K562 (cell line): ENCODE results near the gene LYVE1. TPM values are rescaled to one million over a fixed set of nuclear protein-coding genes. Genes with fewer than 3 reads are reported as not detected.

Experiments used
- ARNT ChIP-seq, 2 experiments: fragments of 450-650 bp; IDR thresholded peaks; 2 replicates each; pipeline ENCODE4 v1.6.1; 2016; ENCODE audit warnings: mild to moderate bottlenecking in 1 of 2
- ZNF717 ChIP-seq: fragments of 250-450 bp; sonication (Bioruptor Pico); IDR thresholded peaks from 2 replicates; pipeline ENCODE4 v1.5.0; 2021
- polyA plus RNA-seq, 8 experiments: library from polyadenylated mRNA; depleted of rRNA in 4 of 8; stranded (reverse) in 5 of 8; unstranded in 3 of 8; fragments of >200 nt; fragmentation: Nextera tagmentation in 2 of 8; fragmentation: Illumina TruSeq in 1 of 8; extraction: Ambion mirVana in 2 of 8; extraction: Trizol in 1 of 8; gene quantifications; 2 replicates each; pipeline versions ENCODE4 v1.2.1 to v1.2.3, GENCODE V29; 2011 to 2014; ENCODE audit warnings: inconsistent platforms in 1 of 8, missing spikeins in 1 of 8
- total RNA-seq, 7 experiments: library from RNA; depleted of rRNA in 6 of 7; stranded (reverse); fragments of >200 nt in 6 of 7; fragmentation: Illumina TruSeq in 2 of 7; extraction: Trizol in 2 of 7; gene quantifications; 2 replicates each; pipeline versions ENCODE4 v1.2.1 to v1.2.3, GENCODE V29; 2011 to 2021; ENCODE audit warnings: low replicate concordance in 1 of 7
- TF ChIP-seq, protein P1 (sequence below), 2 experiments: fragments of 450-650 bp in 1 of 2; sonication (generic) in 1 of 2; formaldehyde crosslinking in 1 of 2; IDR thresholded peaks; 2 replicates each; pipeline versions ENCODE4 v1.7.1 to v1.9.0; 2016 to 2022; ENCODE audit warnings: inconsistent platforms in 1 of 2, mild to moderate bottlenecking in 1 of 2, missing genetic modification reagents in 1 of 2

Gene LYVE1
- total and polyA plus RNA-seq, 9 of the 15 experiments (the other 6 are each of a cell fraction or from before 2014, with no cell fraction given): 0.06 to 1.1 (median 0.14) TPM; not detected in 1

DNA sequence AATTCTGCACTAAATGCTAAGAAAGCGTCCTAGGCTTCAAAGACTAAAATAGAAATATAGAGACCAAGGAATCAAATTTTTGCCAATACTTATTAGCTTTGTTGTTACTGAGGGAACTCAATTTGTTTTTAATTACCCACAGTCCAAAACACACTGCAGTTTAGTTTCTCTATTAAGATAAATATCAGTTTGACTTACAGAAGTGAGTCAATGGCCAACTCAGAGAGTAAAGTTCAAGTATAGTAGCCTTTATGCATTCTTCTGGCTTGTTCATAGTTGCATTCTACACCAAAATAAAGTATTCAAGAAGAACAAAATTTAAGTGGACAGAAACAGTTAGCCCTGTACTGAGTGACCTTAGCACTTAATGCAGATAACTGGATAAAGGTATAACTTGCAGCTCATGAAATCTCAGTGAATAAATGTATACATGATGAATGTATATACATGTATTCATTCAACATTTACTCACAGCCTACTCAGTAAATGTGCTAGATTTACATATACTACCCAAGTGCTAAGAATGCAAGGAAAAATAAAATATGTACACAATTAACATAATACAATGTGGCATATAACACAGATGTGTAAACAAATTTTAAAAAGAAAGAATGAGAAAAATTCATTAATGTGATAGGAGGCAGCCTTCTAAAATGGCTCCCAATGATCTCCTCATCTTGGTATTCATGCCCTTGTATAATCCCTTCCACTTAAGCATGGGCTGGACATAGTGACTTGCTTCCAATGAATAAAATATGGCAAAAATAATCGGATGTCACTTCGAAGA, 17.8 kb downstream of the LYVE1 start (continued):
- TF ChIP-seq, protein P1, sequence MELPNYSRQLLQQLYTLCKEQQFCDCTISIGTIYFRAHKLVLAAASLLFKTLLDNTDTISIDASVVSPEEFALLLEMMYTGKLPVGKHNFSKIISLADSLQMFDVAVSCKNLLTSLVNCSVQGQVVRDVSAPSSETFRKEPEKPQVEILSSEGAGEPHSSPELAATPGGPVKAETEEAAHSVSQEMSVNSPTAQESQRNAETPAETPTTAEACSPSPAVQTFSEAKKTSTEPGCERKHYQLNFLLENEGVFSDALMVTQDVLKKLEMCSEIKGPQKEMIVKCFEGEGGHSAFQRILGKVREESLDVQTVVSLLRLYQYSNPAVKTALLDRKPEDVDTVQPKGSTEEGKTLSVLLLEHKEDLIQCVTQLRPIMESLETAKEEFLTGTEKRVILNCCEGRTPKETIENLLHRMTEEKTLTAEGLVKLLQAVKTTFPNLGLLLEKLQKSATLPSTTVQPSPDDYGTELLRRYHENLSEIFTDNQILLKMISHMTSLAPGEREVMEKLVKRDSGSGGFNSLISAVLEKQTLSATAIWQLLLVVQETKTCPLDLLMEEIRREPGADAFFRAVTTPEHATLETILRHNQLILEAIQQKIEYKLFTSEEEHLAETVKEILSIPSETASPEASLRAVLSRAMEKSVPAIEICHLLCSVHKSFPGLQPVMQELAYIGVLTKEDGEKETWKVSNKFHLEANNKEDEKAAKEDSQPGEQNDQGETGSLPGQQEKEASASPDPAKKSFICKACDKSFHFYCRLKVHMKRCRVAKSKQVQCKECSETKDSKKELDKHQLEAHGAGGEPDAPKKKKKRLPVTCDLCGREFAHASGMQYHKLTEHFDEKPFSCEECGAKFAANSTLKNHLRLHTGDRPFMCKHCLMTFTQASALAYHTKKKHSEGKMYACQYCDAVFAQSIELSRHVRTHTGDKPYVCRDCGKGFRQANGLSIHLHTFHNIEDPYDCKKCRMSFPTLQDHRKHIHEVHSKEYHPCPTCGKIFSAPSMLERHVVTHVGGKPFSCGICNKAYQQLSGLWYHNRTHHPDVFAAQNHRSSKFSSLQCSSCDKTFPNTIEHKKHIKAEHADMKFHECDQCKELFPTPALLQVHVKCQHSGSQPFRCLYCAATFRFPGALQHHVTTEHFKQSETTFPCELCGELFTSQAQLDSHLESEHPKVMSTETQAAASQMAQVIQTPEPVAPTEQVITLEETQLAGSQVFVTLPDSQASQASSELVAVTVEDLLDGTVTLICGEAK (IDR thresholded peaks at IDR 0.05): no peak
- TF ChIP-seq, protein P1 (CRISPR knock-in tag; IDR thresholded peaks at IDR 0.05): no peak
- TF ChIP-seq ZNF717 (no peak), ARNT (IDR thresholded peaks at IDR 0.05) (no peak)
- TF ChIP-seq, all 486 proteins: peak for 4
